HepG2 (cell line): Measurements from ENCODE around the gene LRRC8E. TPM values are rescaled to one million over a fixed set of nuclear protein-coding genes. Genes with fewer than 3 reads are reported as not detected.

ENCODE experiments used
- ADNP ChIP-seq: sonication (generic); formaldehyde crosslinking; IDR thresholded peaks from 2 replicates; pipeline ENCODE4 v1.4.0; 2020; ENCODE audit warnings: missing genetic modification reagents
- CTCF ChIP-seq: sonication (generic); formaldehyde crosslinking; IDR thresholded peaks from 2 replicates; pipeline ENCODE4 v1.5.0; 2020; ENCODE audit warnings: mild to moderate bottlenecking, missing genetic modification reagents, moderate library complexity
- E2F1 ChIP-seq: sonication (generic); formaldehyde crosslinking; IDR thresholded peaks from 2 replicates; pipeline ENCODE4 v1.5.0; 2020; ENCODE audit warnings: missing genetic modification reagents
- GFI1 ChIP-seq: sonication (generic); formaldehyde crosslinking; IDR thresholded peaks from 2 replicates; pipeline ENCODE4 v1.5.0; 2020; ENCODE audit warnings: missing genetic modification reagents, mild to moderate bottlenecking, borderline replicate concordance
- KDM5A ChIP-seq: fragments of 200-600 bp; sonication (generic); IDR thresholded peaks from 2 replicates; pipeline ENCODE4 v1.7.0; 2018; ENCODE audit warnings: antibody characterized with exemption, mild to moderate bottlenecking, low read length, borderline replicate concordance
- KDM5B ChIP-seq: sonication (generic); formaldehyde crosslinking; IDR thresholded peaks from 2 replicates; pipeline ENCODE4 v1.4.0; 2020; ENCODE audit warnings: missing genetic modification reagents, mild to moderate bottlenecking, borderline replicate concordance
- MTA3 ChIP-seq: sonication (generic); formaldehyde crosslinking; IDR thresholded peaks from 2 replicates; pipeline ENCODE4 v1.4.0; 2020; ENCODE audit warnings: missing genetic modification reagents
- NFRKB ChIP-seq: fragments of 450-650 bp; IDR thresholded peaks from 2 replicates; pipeline ENCODE4 v1.6.1; 2017
- RORA ChIP-seq: sonication (generic); formaldehyde crosslinking; IDR thresholded peaks from 2 replicates; pipeline ENCODE4 v1.5.0; 2020; ENCODE audit warnings: mild to moderate bottlenecking, missing genetic modification reagents, moderate library complexity
- SAP130 ChIP-seq: IDR thresholded peaks from 2 replicates; pipeline ENCODE4 v1.6.1; 2016; ENCODE audit warnings: low read depth
- YEATS4 ChIP-seq: sonication (generic); formaldehyde crosslinking; IDR thresholded peaks from 2 replicates; pipeline ENCODE4 v1.4.0; 2020; ENCODE audit warnings: missing genetic modification reagents, borderline replicate concordance
- ZNF225 ChIP-seq: sonication (generic); formaldehyde crosslinking; IDR thresholded peaks from 2 replicates; pipeline ENCODE4 v1.4.0; 2020; ENCODE audit warnings: mild to moderate bottlenecking, missing genetic modification reagents
- ZNF317 ChIP-seq: sonication (generic); formaldehyde crosslinking; IDR thresholded peaks from 2 replicates; pipeline ENCODE4 v1.5.0; 2020; ENCODE audit warnings: mild to moderate bottlenecking, missing genetic modification reagents
- ZNF547 ChIP-seq: sonication (generic); formaldehyde crosslinking; IDR thresholded peaks from 2 replicates; pipeline ENCODE4 v1.5.1; 2020; ENCODE audit warnings: mild to moderate bottlenecking, missing genetic modification reagents
- polyA plus RNA-seq, 8 experiments: library from polyadenylated mRNA; depleted of rRNA in 3 of 8; stranded (reverse) in 7 of 8; unstranded in 1 of 8; fragments of >200 nt; fragmentation: Illumina TruSeq in 4 of 8; extraction: Trizol in 4 of 8; gene quantifications; 2 replicates each; pipeline versions ENCODE4 v1.2.1 to v1.2.3, GENCODE V29; 2011 to 2016; ENCODE audit warnings: low read depth in 4 of 8, missing spikeins in 1 of 8, mixed read lengths in 1 of 8; ENCODE audit not compliant: insufficient read depth in 1 of 8
- total RNA-seq, 5 experiments: library from RNA; depleted of rRNA; stranded (reverse); fragments of >200 nt; fragmentation: Illumina TruSeq; extraction: Trizol; gene quantifications; 2 replicates each; pipeline ENCODE4 v1.2.3, GENCODE V29; 2016; ENCODE audit warnings: low read depth in 1 of 5
- TF ChIP-seq, protein P1 (sequence below), 2 experiments: IDR thresholded peaks; 2 replicates each; pipeline ENCODE4 v1.6.1; 2011 to 2012; ENCODE audit warnings: low read length in 2 of 2, borderline replicate concordance in 1 of 2, low read depth in 1 of 2, mild to moderate bottlenecking in 1 of 2, moderate library complexity in 1 of 2
- TF ChIP-seq, protein P2 (sequence below): sonication (generic); formaldehyde crosslinking; IDR thresholded peaks from 2 replicates; pipeline ENCODE4 v1.4.0; 2020; ENCODE audit warnings: missing genetic modification reagents
- TF ChIP-seq, protein P3 (sequence below): sonication (generic); formaldehyde crosslinking; IDR thresholded peaks from 2 replicates; pipeline ENCODE4 v1.4.0; 2020; ENCODE audit warnings: low read depth, mild to moderate bottlenecking, missing genetic modification reagents

The LRRC8E gene
- total and polyA plus RNA-seq, 2 of the 13 experiments (the other 11 are each of a cell fraction or from before 2014, with no cell fraction given): 8.0 to 10.3 TPM

- TF ChIP-seq, protein P1, sequence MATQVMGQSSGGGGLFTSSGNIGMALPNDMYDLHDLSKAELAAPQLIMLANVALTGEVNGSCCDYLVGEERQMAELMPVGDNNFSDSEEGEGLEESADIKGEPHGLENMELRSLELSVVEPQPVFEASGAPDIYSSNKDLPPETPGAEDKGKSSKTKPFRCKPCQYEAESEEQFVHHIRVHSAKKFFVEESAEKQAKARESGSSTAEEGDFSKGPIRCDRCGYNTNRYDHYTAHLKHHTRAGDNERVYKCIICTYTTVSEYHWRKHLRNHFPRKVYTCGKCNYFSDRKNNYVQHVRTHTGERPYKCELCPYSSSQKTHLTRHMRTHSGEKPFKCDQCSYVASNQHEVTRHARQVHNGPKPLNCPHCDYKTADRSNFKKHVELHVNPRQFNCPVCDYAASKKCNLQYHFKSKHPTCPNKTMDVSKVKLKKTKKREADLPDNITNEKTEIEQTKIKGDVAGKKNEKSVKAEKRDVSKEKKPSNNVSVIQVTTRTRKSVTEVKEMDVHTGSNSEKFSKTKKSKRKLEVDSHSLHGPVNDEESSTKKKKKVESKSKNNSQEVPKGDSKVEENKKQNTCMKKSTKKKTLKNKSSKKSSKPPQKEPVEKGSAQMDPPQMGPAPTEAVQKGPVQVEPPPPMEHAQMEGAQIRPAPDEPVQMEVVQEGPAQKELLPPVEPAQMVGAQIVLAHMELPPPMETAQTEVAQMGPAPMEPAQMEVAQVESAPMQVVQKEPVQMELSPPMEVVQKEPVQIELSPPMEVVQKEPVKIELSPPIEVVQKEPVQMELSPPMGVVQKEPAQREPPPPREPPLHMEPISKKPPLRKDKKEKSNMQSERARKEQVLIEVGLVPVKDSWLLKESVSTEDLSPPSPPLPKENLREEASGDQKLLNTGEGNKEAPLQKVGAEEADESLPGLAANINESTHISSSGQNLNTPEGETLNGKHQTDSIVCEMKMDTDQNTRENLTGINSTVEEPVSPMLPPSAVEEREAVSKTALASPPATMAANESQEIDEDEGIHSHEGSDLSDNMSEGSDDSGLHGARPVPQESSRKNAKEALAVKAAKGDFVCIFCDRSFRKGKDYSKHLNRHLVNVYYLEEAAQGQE (IDR thresholded peaks at IDR 0.05; ENCODE audit: borderline replicate concordance in 1 of 2, low read depth in 1 of 2, low read length in 2 of 2): peak in 1 of 2 experiments; percentile 66; a peak in 2 of 4 replicates
- TF ChIP-seq SAP130 (CRISPR knock-in tag): peak; percentile 96
- TF ChIP-seq, protein P2, sequence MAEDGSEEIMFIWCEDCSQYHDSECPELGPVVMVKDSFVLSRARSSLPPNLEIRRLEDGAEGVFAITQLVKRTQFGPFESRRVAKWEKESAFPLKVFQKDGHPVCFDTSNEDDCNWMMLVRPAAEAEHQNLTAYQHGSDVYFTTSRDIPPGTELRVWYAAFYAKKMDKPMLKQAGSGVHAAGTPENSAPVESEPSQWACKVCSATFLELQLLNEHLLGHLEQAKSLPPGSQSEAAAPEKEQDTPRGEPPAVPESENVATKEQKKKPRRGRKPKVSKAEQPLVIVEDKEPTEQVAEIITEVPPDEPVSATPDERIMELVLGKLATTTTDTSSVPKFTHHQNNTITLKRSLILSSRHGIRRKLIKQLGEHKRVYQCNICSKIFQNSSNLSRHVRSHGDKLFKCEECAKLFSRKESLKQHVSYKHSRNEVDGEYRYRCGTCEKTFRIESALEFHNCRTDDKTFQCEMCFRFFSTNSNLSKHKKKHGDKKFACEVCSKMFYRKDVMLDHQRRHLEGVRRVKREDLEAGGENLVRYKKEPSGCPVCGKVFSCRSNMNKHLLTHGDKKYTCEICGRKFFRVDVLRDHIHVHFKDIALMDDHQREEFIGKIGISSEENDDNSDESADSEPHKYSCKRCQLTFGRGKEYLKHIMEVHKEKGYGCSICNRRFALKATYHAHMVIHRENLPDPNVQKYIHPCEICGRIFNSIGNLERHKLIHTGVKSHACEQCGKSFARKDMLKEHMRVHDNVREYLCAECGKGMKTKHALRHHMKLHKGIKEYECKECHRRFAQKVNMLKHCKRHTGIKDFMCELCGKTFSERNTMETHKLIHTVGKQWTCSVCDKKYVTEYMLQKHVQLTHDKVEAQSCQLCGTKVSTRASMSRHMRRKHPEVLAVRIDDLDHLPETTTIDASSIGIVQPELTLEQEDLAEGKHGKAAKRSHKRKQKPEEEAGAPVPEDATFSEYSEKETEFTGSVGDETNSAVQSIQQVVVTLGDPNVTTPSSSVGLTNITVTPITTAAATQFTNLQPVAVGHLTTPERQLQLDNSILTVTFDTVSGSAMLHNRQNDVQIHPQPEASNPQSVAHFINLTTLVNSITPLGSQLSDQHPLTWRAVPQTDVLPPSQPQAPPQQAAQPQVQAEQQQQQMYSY (CRISPR knock-in tag): peak; percentile 38; the same call in 1 of the 2 replicates
- peak; percentile 80 for TF ChIP-seq ZNF317 (CRISPR knock-in tag)
- peak; percentile 67; the same call in 1 of the 2 replicates for TF ChIP-seq GFI1
- TF ChIP-seq KDM5B (CRISPR knock-in tag): peak; percentile 87; the same call in 1 of the 2 replicates
- TF ChIP-seq MTA3 (CRISPR knock-in tag): no peak
- TF ChIP-seq E2F1: peak; percentile 58; the same call in 1 of the 2 replicates
- no peak for TF ChIP-seq RORA
- TF ChIP-seq ZNF547 (CRISPR knock-in tag): peak; percentile 45; the same call in 1 of the 2 replicates
- TF ChIP-seq KDM5A: peak; percentile 57; the same call in 1 of the 2 replicates
- TF ChIP-seq ADNP (CRISPR knock-in tag): no peak
- TF ChIP-seq YEATS4 (CRISPR knock-in tag): peak; percentile 96
- no peak for TF ChIP-seq CTCF (CRISPR knock-in tag)
- TF ChIP-seq ZNF225 (CRISPR knock-in tag): no peak
- TF ChIP-seq NFRKB: peak; percentile 81
- TF ChIP-seq, protein P3, sequence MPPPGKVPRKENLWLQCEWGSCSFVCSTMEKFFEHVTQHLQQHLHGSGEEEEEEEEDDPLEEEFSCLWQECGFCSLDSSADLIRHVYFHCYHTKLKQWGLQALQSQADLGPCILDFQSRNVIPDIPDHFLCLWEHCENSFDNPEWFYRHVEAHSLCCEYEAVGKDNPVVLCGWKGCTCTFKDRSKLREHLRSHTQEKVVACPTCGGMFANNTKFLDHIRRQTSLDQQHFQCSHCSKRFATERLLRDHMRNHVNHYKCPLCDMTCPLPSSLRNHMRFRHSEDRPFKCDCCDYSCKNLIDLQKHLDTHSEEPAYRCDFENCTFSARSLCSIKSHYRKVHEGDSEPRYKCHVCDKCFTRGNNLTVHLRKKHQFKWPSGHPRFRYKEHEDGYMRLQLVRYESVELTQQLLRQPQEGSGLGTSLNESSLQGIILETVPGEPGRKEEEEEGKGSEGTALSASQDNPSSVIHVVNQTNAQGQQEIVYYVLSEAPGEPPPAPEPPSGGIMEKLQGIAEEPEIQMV (CRISPR knock-in tag): no peak
These were observed 55.3 kb downstream of the LRRC8E start, which contains the start of gene TIMM44 (continued) for GRCh38 chr19:7943444-7944176.
